ENCODE measurements around the gene OGT. TPM values are rescaled to one million over a fixed set of nuclear protein-coding genes. Genes with fewer than 3 reads are reported as not detected.

The OGT gene
- total RNA-seq, 1 experiment from 2014 or later = 98.0 TPM

Small RNA genes lying within 50 kb of the gene (small RNA-seq; reads per million reads assigned to genes)
- 0 reads per million in 2 experiments for gene RF00019

Other genes with a start within 250 kb of the OGT start
- gene NONO, start 249.5 kb upstream of the OGT start, total RNA-seq (2014; rRNA removed; shearing (Covaris generic)) = 496 and 503 TPM in 2 replicates
- gene ITGB1BP2, start 231.4 kb upstream of the OGT start, total RNA-seq (2014; rRNA removed; shearing (Covaris generic)) = 0.32 and 0.59 TPM in 2 replicates
- 13.1 and 14.3 TPM in 2 replicates for gene TAF1, start 166.7 kb upstream of the OGT start, total RNA-seq (2014; rRNA removed; shearing (Covaris generic))
- gene GCNA, start 45.3 kb downstream of the OGT start, total RNA-seq (2014; rRNA removed; shearing (Covaris generic)) = 0.88 and 1.1 TPM in 2 replicates
- not detected in 2 replicates for gene CXCR3, start 85.4 kb downstream of the OGT start, total RNA-seq (2014; rRNA removed; shearing (Covaris generic))
- gene CXorf49, start 185.2 kb downstream of the OGT start, total RNA-seq (2014; rRNA removed; shearing (Covaris generic)) = not detected in 2 replicates
- not detected in 2 replicates for gene CXorf49B, start 230.2 kb downstream of the OGT start, total RNA-seq (2014; rRNA removed; shearing (Covaris generic))